ENCODE data around the gene ILF3. TPM values are rescaled to one million over a fixed set of nuclear protein-coding genes. Genes with fewer than 3 reads are reported as not detected.

The ILF3 gene
- total RNA-seq, 1 donor from 2014 or later = 106 TPM

- H3K9me3 ChIP-seq (replicated peaks) = no peaks in the 10 kb centered on the region
- no peak for TF ChIP-seq CTCF (IDR thresholded peaks at IDR 0.05; ENCODE audit: borderline replicate concordance)
- intact Hi-C loops (cut with micrococcal nuclease) = no loop called here
- no peak overlapping the region for H3K27ac ChIP-seq (replicated peaks)
- DNase-seq = no peak
- peaks cover 80% of the 10 kb centered on the region for H3K36me3 ChIP-seq
- H3K27me3 ChIP-seq (ENCODE audit: low read depth) = no peaks in the 10 kb centered on the region
- H3K4me1 ChIP-seq = peaks cover 33% of the 10 kb centered on the region
- no peak overlapping the region for H3K4me3 ChIP-seq
Measured at GRCh38 chr19:10688545-10689280, 34.6 kb downstream of the ILF3 start.

GRCh38 chr19:10690341-10690781 is 36.2 kb downstream of the ILF3 start:
- no peaks in the 10 kb centered on the region for H3K9me3 ChIP-seq (replicated peaks)
- no peak overlapping the region for H3K4me3 ChIP-seq
- peaks cover 32% of the 10 kb centered on the region for H3K4me1 ChIP-seq
- intact Hi-C loops (cut with micrococcal nuclease) = no loop called here
- peaks cover 64% of the 10 kb centered on the region for H3K36me3 ChIP-seq
- no peak for TF ChIP-seq CTCF (IDR thresholded peaks at IDR 0.05; ENCODE audit: borderline replicate concordance)
- H3K27ac ChIP-seq (replicated peaks) = no peak overlapping the region
- no peak for DNase-seq
- no peaks in the 10 kb centered on the region for H3K27me3 ChIP-seq (ENCODE audit: low read depth)

DNA sequence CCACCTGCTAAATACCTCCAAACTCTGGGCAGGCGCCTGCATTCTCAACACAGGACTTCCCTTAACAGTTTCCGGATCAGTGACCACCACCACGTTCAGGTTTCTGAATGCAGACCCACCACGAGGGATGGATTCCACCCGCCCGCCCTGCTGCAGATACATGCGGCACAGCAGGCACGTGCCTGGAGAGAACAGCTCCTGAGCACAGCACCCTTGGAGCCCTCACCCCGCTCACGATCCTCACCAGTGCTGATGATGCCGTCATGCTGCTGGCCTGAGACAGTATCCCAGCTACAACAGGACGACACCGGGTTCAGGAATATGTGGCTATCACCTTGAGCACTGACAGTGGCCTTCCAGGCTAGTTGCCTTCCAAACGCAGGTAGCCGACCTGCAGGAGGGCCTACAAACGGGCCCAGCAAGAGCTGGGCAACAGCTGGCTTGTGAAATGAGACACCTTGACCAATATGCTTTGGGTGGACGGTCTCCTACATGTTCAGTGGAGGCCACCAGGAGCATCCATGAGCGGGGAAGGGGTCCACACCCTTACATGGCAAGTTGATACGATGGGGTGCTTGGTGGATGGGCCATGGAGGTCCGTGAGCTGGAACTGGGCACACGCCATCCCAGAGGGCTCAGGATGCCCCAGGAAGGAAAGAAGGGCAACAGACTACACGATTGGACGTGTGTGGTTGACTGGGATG is 37.2 kb downstream of the ILF3 start:
- no peak overlapping the region for H3K4me3 ChIP-seq
- no peak overlapping the region for H3K27ac ChIP-seq (replicated peaks)
- peaks cover 31% of the 10 kb centered on the region for H3K4me1 ChIP-seq
- intact Hi-C loops (cut with micrococcal nuclease) = no loop called here
- H3K36me3 ChIP-seq = peaks cover 58% of the 10 kb centered on the region
- DNase-seq = no peak
- no peak for TF ChIP-seq CTCF (IDR thresholded peaks at IDR 0.05; ENCODE audit: borderline replicate concordance)
- H3K9me3 ChIP-seq (replicated peaks) = no peaks in the 10 kb centered on the region
- H3K27me3 ChIP-seq (ENCODE audit: low read depth) = no peaks in the 10 kb centered on the region

DNA sequence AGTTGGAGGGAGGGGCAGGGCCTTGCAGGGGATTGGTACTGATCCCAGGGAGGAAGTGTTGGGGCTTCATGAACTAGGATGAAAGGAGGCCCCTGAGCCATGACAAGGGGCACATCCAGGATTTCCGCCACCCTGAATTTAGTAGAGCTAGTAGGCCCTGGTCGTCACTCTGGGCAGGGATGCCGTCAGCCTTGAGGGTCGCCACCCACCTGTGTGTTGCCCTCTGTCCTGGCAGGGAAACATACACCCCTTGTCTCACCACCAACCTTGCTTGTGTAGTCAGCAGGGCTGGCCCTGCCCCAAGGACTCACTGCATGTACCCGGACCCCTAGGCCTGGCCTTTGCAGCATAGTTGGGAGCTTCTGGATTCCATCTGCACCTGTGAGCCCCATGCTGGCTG is 37.7 kb downstream of the ILF3 start:
- H3K4me3 ChIP-seq = no peak overlapping the region
- no peak overlapping the region for H3K27ac ChIP-seq (replicated peaks)
- DNase-seq = no peak
- peaks cover 58% of the 10 kb centered on the region for H3K36me3 ChIP-seq
- intact Hi-C loops (cut with micrococcal nuclease) = no loop called here
- H3K9me3 ChIP-seq (replicated peaks) = no peaks in the 10 kb centered on the region
- H3K4me1 ChIP-seq = peaks cover 26% of the 10 kb centered on the region
- no peak for TF ChIP-seq CTCF (IDR thresholded peaks at IDR 0.05; ENCODE audit: borderline replicate concordance)
- no peaks in the 10 kb centered on the region for H3K27me3 ChIP-seq (ENCODE audit: low read depth)

- intact Hi-C loops (cut with micrococcal nuclease) = no loop called here
- H3K27ac ChIP-seq (replicated peaks) = no peak overlapping the region
Measured at GRCh38 chr19:10692673-10693264, 38.6 kb downstream of the ILF3 start.

More at GRCh38 chr19:10692673-10693264, 38.6 kb downstream of the ILF3 start:
- Histone ChIP-seq H3K4me1 (peaks cover 17% of the 10 kb centered on the region), H3K4me3 (no peak overlapping the region), H3K9me3 (replicated peaks) (no peaks in the 10 kb centered on the region), H3K27me3 (ENCODE audit: low read depth) (no peaks in the 10 kb centered on the region), H3K36me3 (peaks cover 49% of the 10 kb centered on the region)
- TF ChIP-seq CTCF (IDR thresholded peaks at IDR 0.05; ENCODE audit: borderline replicate concordance) = no peak
- DNase-seq = no peak

Measured in left ventricle myocardium inferior (tissue), 1 donor.